Subcutaneous abdominal adipose tissue (tissue), 5 donors: ENCODE results near the gene EBLN2.

Experiments used
- H3K27ac ChIP-seq: one replicate; pipeline ENCODE4 v1.7.0; 2013; ENCODE audit warnings: low read depth, mild to moderate bottlenecking, inconsistent platforms, low read length, moderate library complexity
- H3K27me3 ChIP-seq, 5 donors: one replicate each; pipeline ENCODE4 v1.7.0; 2013; ENCODE audit warnings: low read length in 5 of 5, inconsistent platforms in 1 of 5; ENCODE audit not compliant: control insufficient read depth in 5 of 5, insufficient read depth in 4 of 5
- H3K36me3 ChIP-seq, 5 donors: one replicate each; pipeline ENCODE4 v1.7.0; 2013; ENCODE audit warnings: low read length in 5 of 5; ENCODE audit not compliant: control insufficient read depth in 5 of 5, insufficient read depth in 5 of 5
- H3K4me1 ChIP-seq, 5 donors: one replicate each; pipeline ENCODE4 v1.7.0; 2013; ENCODE audit warnings: low read length in 5 of 5, mild to moderate bottlenecking in 3 of 5, moderate library complexity in 1 of 5; ENCODE audit not compliant: control insufficient read depth in 5 of 5, insufficient read depth in 5 of 5
- H3K4me3 ChIP-seq, 5 donors: one replicate each; pipeline ENCODE4 v1.7.0; 2013; ENCODE audit warnings: low read length in 5 of 5, low read depth in 1 of 5
- H3K9ac ChIP-seq, 5 donors: one replicate each; pipeline ENCODE4 v1.7.0; 2013; ENCODE audit warnings: low read length in 5 of 5, mild to moderate bottlenecking in 4 of 5, moderate library complexity in 3 of 5
- H3K9me3 ChIP-seq, 5 donors: one replicate each; pipeline ENCODE4 v1.7.0; 2013; ENCODE audit warnings: low read length in 5 of 5; ENCODE audit not compliant: control insufficient read depth in 5 of 5
- donor health status: healthy.
- donor health status: healthy.
- donor health status: healthy.
- donor health status: healthy.
- donor health status: healthy.

The EBLN2 gene

GRCh38 chr3:73072634-73073033, 11.2 kb downstream of the EBLN2 start:
- Histone ChIP-seq H3K4me1 (peaks cover 4 to 19% (median 8%) of the 10 kb centered on the region in 5 donors), H3K9me3 (no peaks in the 10 kb centered on the region), H3K9ac (no peak overlapping the region), H3K36me3 (peaks cover 0 to 2% (median 0%) of the 10 kb centered on the region in 5 donors), H3K27ac (no peak overlapping the region), H3K27me3 (no peaks in the 10 kb centered on the region), H3K4me3 (no peak overlapping the region)

- H3K4me3 ChIP-seq, result no peak overlapping the region
- H3K9me3 ChIP-seq, result no peaks in the 10 kb centered on the region
- H3K36me3 ChIP-seq, result peaks cover 0 to 2% (median 0%) of the 10 kb centered on the region in 5 donors
- H3K9ac ChIP-seq, result no peak overlapping the region
- peaks cover 4 to 19% (median 8%) of the 10 kb centered on the region in 5 donors for H3K4me1 ChIP-seq
- H3K27me3 ChIP-seq, result no peaks in the 10 kb centered on the region
- no peak overlapping the region for H3K27ac ChIP-seq
Observed at GRCh38 chr3:73073091-73073707, 11.7 kb downstream of the EBLN2 start.

- no peaks in the 10 kb centered on the region for H3K27me3 ChIP-seq
- no peaks in the 10 kb centered on the region for H3K9me3 ChIP-seq
- no peak overlapping the region for H3K4me3 ChIP-seq
- no peak overlapping the region for H3K9ac ChIP-seq
- no peaks in the 10 kb centered on the region for H3K36me3 ChIP-seq
- peaks cover 4 to 19% (median 8%) of the 10 kb centered on the region in 5 donors for H3K4me1 ChIP-seq
- H3K27ac ChIP-seq, result no peak overlapping the region
Observed at GRCh38 chr3:73074781-73075180, 13.3 kb downstream of the EBLN2 start.

GRCh38 chr3:73080216-73080966, 18.9 kb downstream of the EBLN2 start:
- no peaks in the 10 kb centered on the region for H3K27me3 ChIP-seq
- no peaks in the 10 kb centered on the region for H3K9me3 ChIP-seq
- no peak overlapping the region for H3K4me3 ChIP-seq

GRCh38 chr3:73081140-73081539, 19.7 kb downstream of the EBLN2 start:
- H3K9me3 ChIP-seq, result no peaks in the 10 kb centered on the region
- no peak overlapping the region for H3K4me3 ChIP-seq
- H3K36me3 ChIP-seq, result no peaks in the 10 kb centered on the region
- H3K27me3 ChIP-seq, result no peaks in the 10 kb centered on the region
- peaks cover 0 to 5% (median 0%) of the 10 kb centered on the region in 5 donors for H3K4me1 ChIP-seq
- H3K27ac ChIP-seq, result no peak overlapping the region
- no peak overlapping the region for H3K9ac ChIP-seq

More at GRCh38 chr3:73080216-73080966, 18.9 kb downstream of the EBLN2 start:
- H3K36me3 ChIP-seq, result no peaks in the 10 kb centered on the region
- H3K27ac ChIP-seq, result no peak overlapping the region
- H3K9ac ChIP-seq, result no peak overlapping the region
- H3K4me1 ChIP-seq, result no peaks in the 10 kb centered on the region

GRCh38 chr3:73084170-73084569, 22.7 kb downstream of the EBLN2 start:
- Histone ChIP-seq H3K9me3 (no peaks in the 10 kb centered on the region), H3K36me3 (no peaks in the 10 kb centered on the region), H3K27me3 (no peaks in the 10 kb centered on the region), H3K9ac (no peak overlapping the region), H3K4me1 (peaks cover 0 to 5% (median 0%) of the 10 kb centered on the region in 5 donors), H3K27ac (no peak overlapping the region), H3K4me3 (no peak overlapping the region)

GRCh38 chr3:73086071-73086494, 24.6 kb downstream of the EBLN2 start:
- Histone ChIP-seq H3K4me1 (peaks cover 0 to 5% (median 0%) of the 10 kb centered on the region in 5 donors), H3K36me3 (no peaks in the 10 kb centered on the region), H3K9ac (no peak overlapping the region), H3K4me3 (no peak overlapping the region), H3K9me3 (no peaks in the 10 kb centered on the region), H3K27me3 (no peaks in the 10 kb centered on the region), H3K27ac (no peak overlapping the region)

- no peak overlapping the region for H3K27ac ChIP-seq
- peaks cover 0 to 7% (median 3%) of the 10 kb centered on the region in 5 donors for H3K4me1 ChIP-seq
Observed at GRCh38 chr3:73094129-73094528, 32.7 kb downstream of the EBLN2 start.

GRCh38 chr3:73094951-73095350, 33.5 kb downstream of the EBLN2 start:
- Histone ChIP-seq H3K9me3 (peaks cover 0 to 5% (median 4%) of the 10 kb centered on the region in 5 donors), H3K4me1 (peaks cover 0 to 7% (median 3%) of the 10 kb centered on the region in 5 donors), H3K27ac (no peak overlapping the region), H3K4me3 (no peak overlapping the region), H3K36me3 (no peaks in the 10 kb centered on the region), H3K27me3 (no peaks in the 10 kb centered on the region), H3K9ac (no peak overlapping the region)

More at GRCh38 chr3:73094129-73094528, 32.7 kb downstream of the EBLN2 start:
- H3K9me3 ChIP-seq, result peaks cover 0 to 5% (median 4%) of the 10 kb centered on the region in 5 donors
- H3K27me3 ChIP-seq, result no peaks in the 10 kb centered on the region
- H3K9ac ChIP-seq, result no peak overlapping the region
- H3K4me3 ChIP-seq, result no peak overlapping the region
- H3K36me3 ChIP-seq, result no peaks in the 10 kb centered on the region

- Histone ChIP-seq H3K9me3 (peaks cover 0 to 5% (median 4%) of the 10 kb centered on the region in 5 donors), H3K27me3 (no peaks in the 10 kb centered on the region), H3K36me3 (no peaks in the 10 kb centered on the region), H3K27ac (no peak overlapping the region), H3K9ac (no peak overlapping the region), H3K4me1 (peaks cover 0 to 11% (median 6%) of the 10 kb centered on the region in 5 donors), H3K4me3 (no peak overlapping the region)
Observed at GRCh38 chr3:73096169-73096568, 34.7 kb downstream of the EBLN2 start.
